ENCODE data around the gene BCAS3.

BCAS3 gene

GRCh38 chr17:60916043-60916442 lies 238.4 kb downstream of the BCAS3 start:
- no peak for TF ChIP-seq RAD21 (IDR thresholded peaks at IDR 0.05; ENCODE audit: low read depth)
- TF ChIP-seq YY1 (IDR thresholded peaks at IDR 0.05; ENCODE audit: low read depth) = no peak
- no peak for TF ChIP-seq EGR1 (IDR thresholded peaks at IDR 0.05)
- TF ChIP-seq ZBTB7A (IDR thresholded peaks at IDR 0.05; ENCODE audit: low read depth) = no peak
- TF ChIP-seq CEBPB (IDR thresholded peaks at IDR 0.05) = no peak
- TF ChIP-seq TAF1 (IDR thresholded peaks at IDR 0.05; ENCODE audit: low read depth) = no peak
- no peak for TF ChIP-seq EP300 (IDR thresholded peaks at IDR 0.05; ENCODE audit: borderline replicate concordance)
- TF ChIP-seq NFIC (IDR thresholded peaks at IDR 0.05) = no peak
- TF ChIP-seq TCF12 (IDR thresholded peaks at IDR 0.05; ENCODE audit: low read depth) = no peak
- no peak for TF ChIP-seq CREB1 (IDR thresholded peaks at IDR 0.05; ENCODE audit: low read depth)
- no peak for TF ChIP-seq USF1 (IDR thresholded peaks at IDR 0.05)
- TF ChIP-seq MAX (IDR thresholded peaks at IDR 0.05) = no peak
- TF ChIP-seq FOXM1 (IDR thresholded peaks at IDR 0.05; ENCODE audit: borderline replicate concordance, low read depth) = no peak
- TF ChIP-seq REST (IDR thresholded peaks at IDR 0.05; ENCODE audit: low read depth) = no peak

- TF ChIP-seq ZBTB7A (IDR thresholded peaks at IDR 0.05; ENCODE audit: low read depth) (no peak), CEBPB (IDR thresholded peaks at IDR 0.05) (no peak), CREB1 (IDR thresholded peaks at IDR 0.05; ENCODE audit: low read depth) (no peak), NFIC (IDR thresholded peaks at IDR 0.05) (no peak), EGR1 (IDR thresholded peaks at IDR 0.05) (no peak), REST (IDR thresholded peaks at IDR 0.05; ENCODE audit: low read depth) (no peak), MAX (IDR thresholded peaks at IDR 0.05) (no peak), TEAD4 (IDR thresholded peaks at IDR 0.05) (no peak), FOXM1 (IDR thresholded peaks at IDR 0.05; ENCODE audit: borderline replicate concordance, low read depth) (no peak), RAD21 (IDR thresholded peaks at IDR 0.05; ENCODE audit: low read depth) (no peak), YY1 (IDR thresholded peaks at IDR 0.05; ENCODE audit: low read depth) (no peak), EP300 (IDR thresholded peaks at IDR 0.05; ENCODE audit: borderline replicate concordance) (no peak), TCF12 (IDR thresholded peaks at IDR 0.05; ENCODE audit: low read depth) (no peak), TAF1 (IDR thresholded peaks at IDR 0.05; ENCODE audit: low read depth) (no peak)
These were observed 242.5 kb downstream of the BCAS3 start for GRCh38 chr17:60920107-60920506.

- TF ChIP-seq FOXM1 (IDR thresholded peaks at IDR 0.05; ENCODE audit: borderline replicate concordance, low read depth) = no peak
- TF ChIP-seq TCF12 (IDR thresholded peaks at IDR 0.05; ENCODE audit: low read depth) = no peak
- no peak for TF ChIP-seq EP300 (IDR thresholded peaks at IDR 0.05; ENCODE audit: borderline replicate concordance)
- TF ChIP-seq NFIC (IDR thresholded peaks at IDR 0.05) = no peak
- TF ChIP-seq TEAD4 (IDR thresholded peaks at IDR 0.05) = no peak
- no peak for TF ChIP-seq ZBTB7A (IDR thresholded peaks at IDR 0.05; ENCODE audit: low read depth)
- TF ChIP-seq USF1 (IDR thresholded peaks at IDR 0.05) = no peak
- TF ChIP-seq TAF1 (IDR thresholded peaks at IDR 0.05; ENCODE audit: low read depth) = no peak
These were observed 245.3 kb downstream of the BCAS3 start for GRCh38 chr17:60923000-60923399.

GRCh38 chr17:60926466-60927183 lies 249.0 kb downstream of the BCAS3 start:
- TF ChIP-seq EGR1 (IDR thresholded peaks at IDR 0.05) (no peak), TAF1 (IDR thresholded peaks at IDR 0.05; ENCODE audit: low read depth) (no peak), TCF12 (IDR thresholded peaks at IDR 0.05; ENCODE audit: low read depth) (no peak), CEBPB (IDR thresholded peaks at IDR 0.05) (no peak), EP300 (IDR thresholded peaks at IDR 0.05; ENCODE audit: borderline replicate concordance) (no peak), REST (IDR thresholded peaks at IDR 0.05; ENCODE audit: low read depth) (no peak), CREB1 (IDR thresholded peaks at IDR 0.05; ENCODE audit: low read depth) (no peak), RAD21 (IDR thresholded peaks at IDR 0.05; ENCODE audit: low read depth) (no peak), NFIC (IDR thresholded peaks at IDR 0.05) (no peak), FOXM1 (IDR thresholded peaks at IDR 0.05; ENCODE audit: borderline replicate concordance, low read depth) (no peak), USF1 (IDR thresholded peaks at IDR 0.05) (no peak), ZBTB7A (IDR thresholded peaks at IDR 0.05; ENCODE audit: low read depth) (no peak), MAX (IDR thresholded peaks at IDR 0.05) (no peak), YY1 (IDR thresholded peaks at IDR 0.05; ENCODE audit: low read depth) (no peak), TEAD4 (IDR thresholded peaks at IDR 0.05) (no peak)

Measured in Ishikawa (cell line).